ENCODE data around the gene RBMY1F.
"Not testable (repeated sequence)": the region's sequence is repeated elsewhere in the genome, so short reads cannot be mapped to it uniquely, and the experiment has no call there.

RBMY1F gene

DNA sequence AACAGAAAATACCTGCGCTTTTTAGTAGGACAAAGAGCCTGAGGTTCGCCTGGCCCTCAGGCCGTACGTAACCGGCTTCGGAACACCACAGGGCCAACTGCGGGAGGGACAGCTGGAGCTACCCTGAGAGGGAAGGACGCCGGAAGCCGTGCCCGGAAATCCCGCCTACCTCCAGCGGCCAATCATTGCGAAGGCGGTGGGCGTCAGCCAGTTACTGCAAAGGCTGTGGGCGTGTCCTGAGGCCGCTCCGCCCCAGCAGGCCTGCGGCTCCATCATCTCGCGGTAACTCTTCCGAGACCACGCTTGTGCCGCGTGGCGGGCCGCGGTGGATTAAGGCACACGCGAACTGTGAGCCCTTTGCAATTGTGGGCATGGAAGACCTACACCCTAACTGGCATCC lies at the start of gene RBMY1F:
Gene RBMY1F (minus strand): TSS at position 101 of the 400 bp plus-strand sequence. CDS start 1,954 bp downstream, outside the sequence.
- DNase-seq = not testable (repeated sequence)

DNA sequence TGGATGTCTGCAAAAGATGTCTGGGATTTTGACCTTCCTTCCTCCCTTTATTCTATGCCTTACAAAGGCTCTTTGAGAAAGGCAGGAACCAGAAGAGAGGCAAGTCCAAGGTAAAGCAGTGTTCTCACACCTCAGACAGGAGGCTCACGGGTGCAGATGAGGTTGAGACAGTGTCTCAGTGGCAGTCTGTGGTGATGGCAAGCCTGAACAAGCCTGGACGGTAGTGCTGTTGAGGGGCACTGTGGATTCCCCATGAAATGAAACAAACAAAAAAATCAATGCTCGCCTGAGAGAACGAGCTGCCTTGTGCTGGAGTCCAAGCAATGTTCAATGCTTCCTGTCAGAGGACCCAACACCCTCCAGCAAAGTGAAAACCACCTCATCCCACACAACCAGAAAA lies 31.6 kb downstream of the RBMY1F start:
- not testable (repeated sequence) for DNase-seq

DNA sequence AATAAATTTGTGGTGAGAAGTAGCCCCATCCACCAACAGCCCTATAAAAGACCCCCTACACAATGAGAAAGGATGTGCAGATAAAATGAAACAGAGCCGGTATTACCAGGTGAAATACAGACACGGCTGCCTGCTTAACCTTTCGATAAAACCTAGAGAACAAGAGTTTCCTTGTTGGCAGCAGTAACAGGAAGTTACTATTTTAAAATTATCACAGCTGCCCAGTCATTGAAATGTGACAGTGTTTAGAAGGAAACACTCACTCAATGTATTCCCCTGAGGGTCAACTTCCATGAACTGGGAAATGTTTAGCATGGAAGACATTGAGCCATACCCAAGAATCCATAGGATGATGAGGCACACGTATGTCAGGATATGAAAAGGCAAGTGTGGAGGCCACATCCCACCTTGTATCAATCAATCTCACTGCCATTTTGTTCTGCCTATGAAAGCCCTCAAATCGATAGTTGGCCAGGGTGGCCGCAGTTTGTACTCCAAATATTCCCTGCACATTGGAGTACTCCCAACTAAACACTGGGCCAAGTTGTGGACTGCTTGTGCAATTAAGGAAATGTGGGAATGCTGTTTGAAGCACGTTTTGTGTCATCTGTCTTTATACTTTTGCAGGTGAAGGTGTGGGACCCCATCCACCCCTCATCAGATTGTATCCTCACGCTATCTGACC lies 41.6 kb downstream of the RBMY1F start:
- not testable (repeated sequence) for DNase-seq

DNA sequence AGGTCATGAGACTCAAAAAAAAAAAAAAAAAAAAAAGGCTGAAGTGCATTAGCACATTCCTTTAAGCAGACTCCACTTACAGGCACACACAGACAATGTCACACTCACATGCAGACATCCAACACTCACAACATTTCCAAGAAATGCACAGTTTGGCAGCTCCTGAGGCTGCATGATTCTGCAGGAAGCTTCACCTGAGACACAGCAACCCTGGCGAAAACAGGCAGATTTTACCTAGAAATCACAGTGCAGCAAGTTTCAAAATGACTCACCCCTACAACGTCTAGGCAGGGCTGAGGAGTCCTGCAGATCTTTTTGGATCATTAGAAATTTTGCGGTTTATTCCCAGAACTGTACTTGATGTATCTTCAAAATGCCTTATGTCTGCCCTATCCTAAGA lies 48.0 kb downstream of the RBMY1F start:
- DNase-seq = not testable (repeated sequence)

DNA sequence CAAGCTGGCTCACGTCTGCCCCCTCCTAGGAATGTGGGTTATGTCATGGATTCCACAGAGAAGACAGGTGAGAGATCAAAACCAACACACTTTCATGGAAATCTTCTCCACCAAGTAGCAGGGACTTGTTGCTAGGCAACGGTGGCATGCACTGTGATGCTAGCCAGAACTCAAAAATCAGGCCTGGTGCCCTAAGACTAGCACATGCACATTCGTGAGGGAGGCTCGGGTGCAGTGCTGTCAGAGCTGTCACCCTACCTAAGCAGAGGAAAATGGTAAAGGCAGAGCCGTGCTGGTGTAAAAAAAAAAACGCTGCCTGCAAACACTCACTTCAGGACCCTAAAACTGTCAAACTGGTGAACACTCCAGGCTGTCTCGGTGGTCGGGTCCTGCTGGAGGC lies 52.2 kb downstream of the RBMY1F start:
- DNase-seq = not testable (repeated sequence)
